Right renal cortex interstitium (tissue), 3 donors: ENCODE measurements around the gene BNIP3. TPM values are rescaled to one million over a fixed set of nuclear protein-coding genes. Genes with fewer than 3 reads are reported as not detected.

ENCODE experiments used
- polyA plus RNA-seq, 3 donors: library from polyadenylated mRNA; unstranded; fragments of 120-200 nt; gene quantifications; one replicate each; pipeline ENCODE4 v1.2.1, GENCODE V29; 2013; ENCODE audit not compliant: insufficient read length in 3 of 3

The BNIP3 gene
- polyA plus RNA-seq, 3 donors, result 72.8 to 78.8 (median 73.4) TPM

Other genes with a start within 250 kb of the BNIP3 start
- gene PPP2R2D, start 80.9 kb downstream of the BNIP3 start, polyA plus RNA-seq, result 10 to 100 TPM; 37.5 to 43.8 (median 43.5) TPM
- under 1 TPM; 0.15 to 0.18 (median 0.16) TPM for gene JAKMIP3, start 84.0 kb upstream of the BNIP3 start, polyA plus RNA-seq
- 10 to 100 TPM; 12.8 to 14.3 (median 14.2) TPM for gene DPYSL4, start 205.0 kb upstream of the BNIP3 start, polyA plus RNA-seq